Neutrophil (primary cell): ENCODE data around the gene EN1.

ENCODE experiments used
- H3K27ac ChIP-seq: fragments of 200-600 bp; sonication (generic); 2 replicates; pipeline ENCODE4 v1.5.1; 2016; ENCODE audit warnings: mild to moderate bottlenecking, moderate library complexity
- H3K27me3 ChIP-seq: fragments of 200-600 bp; sonication (generic); 2 replicates; pipeline ENCODE4 v1.6.0; 2016; ENCODE audit warnings: mild to moderate bottlenecking
- H3K36me3 ChIP-seq: fragments of 200-600 bp; sonication (generic); 2 replicates; pipeline ENCODE4 v1.5.1; 2017
- H3K4me1 ChIP-seq, 2 experiments: fragments of 200-600 bp in 1 of 2; sonication (generic) in 1 of 2; 1 replicate in 1 of 2; 2 replicates in 1 of 2; pipeline versions ENCODE4 v1.5.1 to v1.6.1; 2013 to 2016; ENCODE audit warnings: low read depth in 1 of 2, low read length in 1 of 2, mild to moderate bottlenecking in 1 of 2, moderate library complexity in 1 of 2; ENCODE audit not compliant: control insufficient read depth in 1 of 2, insufficient read depth in 1 of 2
- H3K4me3 ChIP-seq, 2 experiments: fragments of 200-600 bp in 1 of 2; sonication (generic) in 1 of 2; 1 replicate in 1 of 2; 2 replicates in 1 of 2; pipeline ENCODE4 v1.5.1; 2013 to 2016; ENCODE audit warnings: low read depth in 1 of 2, low read length in 1 of 2, mild to moderate bottlenecking in 1 of 2, moderate library complexity in 1 of 2
- H3K9me3 ChIP-seq: fragments of 200-600 bp; sonication (generic); 2 replicates; pipeline ENCODE4 v1.5.1; 2016
- TF ChIP-seq, protein P1 (sequence below): fragments of 200-600 bp; sonication (generic); IDR thresholded peaks from 2 replicates; pipeline ENCODE4 v1.5.1; 2016; ENCODE audit warnings: antibody characterized with exemption

EN1 gene

GRCh38 chr2:118855451-118856279 is 8.2 kb upstream of the EN1 start:
- Histone ChIP-seq H3K4me3 (no peak overlapping the region), H3K4me1 (peaks cover 7 to 9% of the 10 kb centered on the region in 2 experiments), H3K27me3 (peaks cover 100% of the 10 kb centered on the region), H3K36me3 (no peaks in the 10 kb centered on the region), H3K27ac (no peak overlapping the region), H3K9me3 (no peaks in the 10 kb centered on the region)
- TF ChIP-seq, protein P1, sequence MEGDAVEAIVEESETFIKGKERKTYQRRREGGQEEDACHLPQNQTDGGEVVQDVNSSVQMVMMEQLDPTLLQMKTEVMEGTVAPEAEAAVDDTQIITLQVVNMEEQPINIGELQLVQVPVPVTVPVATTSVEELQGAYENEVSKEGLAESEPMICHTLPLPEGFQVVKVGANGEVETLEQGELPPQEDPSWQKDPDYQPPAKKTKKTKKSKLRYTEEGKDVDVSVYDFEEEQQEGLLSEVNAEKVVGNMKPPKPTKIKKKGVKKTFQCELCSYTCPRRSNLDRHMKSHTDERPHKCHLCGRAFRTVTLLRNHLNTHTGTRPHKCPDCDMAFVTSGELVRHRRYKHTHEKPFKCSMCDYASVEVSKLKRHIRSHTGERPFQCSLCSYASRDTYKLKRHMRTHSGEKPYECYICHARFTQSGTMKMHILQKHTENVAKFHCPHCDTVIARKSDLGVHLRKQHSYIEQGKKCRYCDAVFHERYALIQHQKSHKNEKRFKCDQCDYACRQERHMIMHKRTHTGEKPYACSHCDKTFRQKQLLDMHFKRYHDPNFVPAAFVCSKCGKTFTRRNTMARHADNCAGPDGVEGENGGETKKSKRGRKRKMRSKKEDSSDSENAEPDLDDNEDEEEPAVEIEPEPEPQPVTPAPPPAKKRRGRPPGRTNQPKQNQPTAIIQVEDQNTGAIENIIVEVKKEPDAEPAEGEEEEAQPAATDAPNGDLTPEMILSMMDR: peak; percentile 71

- Histone ChIP-seq H3K9me3 (no peaks in the 10 kb centered on the region), H3K27ac (no peak overlapping the region), H3K27me3 (peaks cover 100% of the 10 kb centered on the region), H3K4me3 (no peak overlapping the region), H3K4me1 (peaks cover 7 to 9% of the 10 kb centered on the region in 2 experiments), H3K36me3 (no peaks in the 10 kb centered on the region)
- TF ChIP-seq, protein P1: no peak
Measured at GRCh38 chr2:118854507-118855345, 7.3 kb upstream of the EN1 start.

GRCh38 chr2:118853651-118854291 is 6.3 kb upstream of the EN1 start:
- Histone ChIP-seq H3K36me3 (no peaks in the 10 kb centered on the region), H3K27me3 (peaks cover 100% of the 10 kb centered on the region), H3K4me1 (peaks cover 7 to 9% of the 10 kb centered on the region in 2 experiments)

DNA sequence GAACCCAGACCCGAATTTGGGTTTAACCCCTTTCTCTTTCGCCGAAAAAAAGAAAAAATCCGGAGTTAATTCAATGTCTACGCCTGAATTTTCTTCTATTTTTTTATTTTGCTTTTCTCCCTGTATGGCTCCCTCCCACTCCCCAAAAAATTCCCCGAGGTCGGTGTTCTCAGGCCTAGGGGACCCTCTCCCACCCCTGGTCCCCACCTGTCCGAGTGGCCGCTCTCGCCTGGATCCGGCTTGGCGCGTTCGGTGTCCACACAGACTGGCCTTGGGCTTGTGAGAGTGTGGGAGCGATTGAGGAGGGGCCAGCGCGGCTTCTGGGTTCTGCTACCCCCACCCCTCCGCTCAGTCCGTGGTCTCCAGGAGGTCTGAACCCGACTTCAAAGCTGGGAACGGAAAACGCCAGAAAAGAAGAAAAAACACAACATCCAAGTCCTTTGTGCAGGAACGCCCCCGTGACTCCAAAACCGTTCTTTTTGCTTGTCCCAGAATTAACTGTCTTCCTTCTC is 5.7 kb upstream of the EN1 start:
- Histone ChIP-seq H3K27ac (no peak overlapping the region), H3K9me3 (no peaks in the 10 kb centered on the region), H3K4me1 (peaks cover 7 to 9% of the 10 kb centered on the region in 2 experiments), H3K36me3 (no peaks in the 10 kb centered on the region), H3K4me3 (no peak overlapping the region), H3K27me3 (peaks cover 100% of the 10 kb centered on the region)
- TF ChIP-seq, protein P1: no peak

More at GRCh38 chr2:118853651-118854291, 6.3 kb upstream of the EN1 start:
- TF ChIP-seq, protein P1: no peak
- no peak overlapping the region for H3K4me3 ChIP-seq
- no peak overlapping the region for H3K27ac ChIP-seq
- no peaks in the 10 kb centered on the region for H3K9me3 ChIP-seq

- TF ChIP-seq, protein P1: no peak
- no peak overlapping the region for H3K4me3 ChIP-seq
- H3K4me1 ChIP-seq: peaks cover 9 to 11% of the 10 kb centered on the region in 2 experiments
- H3K9me3 ChIP-seq: no peaks in the 10 kb centered on the region
- H3K27ac ChIP-seq: no peak overlapping the region
- no peaks in the 10 kb centered on the region for H3K36me3 ChIP-seq
- peaks cover 100% of the 10 kb centered on the region for H3K27me3 ChIP-seq
Measured at GRCh38 chr2:118852605-118853128, 5.2 kb upstream of the EN1 start.
